ENCODE data around the gene SLC25A4.

SLC25A4 gene

GRCh38 chr4:185127021-185127925 lies 15.8 kb upstream of the SLC25A4 start:
- peak overlapping the region; percentile 45 for H3K4me3 ChIP-seq (ENCODE audit: low read depth, low read length)
- no peak for TF ChIP-seq CTCF (IDR thresholded peaks at IDR 0.05; ENCODE audit: low read depth, low read length)
- in situ Hi-C loops (cut with HindIII; ENCODE audit: low sequenced_read_pairs): no loop called here
- no peak for DNase-seq (ENCODE audit: low read depth, low spot score)

GRCh38 chr4:185128272-185129119 lies 14.6 kb upstream of the SLC25A4 start:
- TF ChIP-seq CTCF (IDR thresholded peaks at IDR 0.05; ENCODE audit: low read depth, low read length): no peak
- peak overlapping the region; percentile 45 for H3K4me3 ChIP-seq (ENCODE audit: low read depth, low read length)
- in situ Hi-C loops (cut with HindIII; ENCODE audit: low sequenced_read_pairs): no loop called here
- no peak for DNase-seq (ENCODE audit: low read depth, low spot score)

GRCh38 chr4:185134307-185134869 lies 8.7 kb upstream of the SLC25A4 start:
- H3K4me3 ChIP-seq (ENCODE audit: low read depth, low read length): no peak overlapping the region
- in situ Hi-C loops (cut with HindIII; ENCODE audit: low sequenced_read_pairs): no loop called here
- DNase-seq (ENCODE audit: low read depth, low spot score): peak; percentile 63
- peak; percentile 55 for TF ChIP-seq CTCF (IDR thresholded peaks at IDR 0.05; ENCODE audit: low read depth, low read length)

- in situ Hi-C loops (cut with HindIII; ENCODE audit: low sequenced_read_pairs): no loop called here
- TF ChIP-seq CTCF (IDR thresholded peaks at IDR 0.05; ENCODE audit: low read depth, low read length): no peak
- H3K4me3 ChIP-seq (ENCODE audit: low read depth, low read length): no peak overlapping the region
- no peak for DNase-seq (ENCODE audit: low read depth, low spot score)
Observed at GRCh38 chr4:185137233-185137925, 5.7 kb upstream of the SLC25A4 start.

- no peak for DNase-seq (ENCODE audit: low read depth, low spot score)
- TF ChIP-seq CTCF (IDR thresholded peaks at IDR 0.05; ENCODE audit: low read depth, low read length): no peak
- in situ Hi-C loops (cut with HindIII; ENCODE audit: low sequenced_read_pairs): no loop called here
- H3K4me3 ChIP-seq (ENCODE audit: low read depth, low read length): no peak overlapping the region
Observed at GRCh38 chr4:185138161-185138560, 4.9 kb upstream of the SLC25A4 start.

- in situ Hi-C loops (cut with HindIII; ENCODE audit: low sequenced_read_pairs): no loop called here
- DNase-seq (ENCODE audit: low read depth, low spot score): no peak
- TF ChIP-seq CTCF (IDR thresholded peaks at IDR 0.05; ENCODE audit: low read depth, low read length): no peak
- no peak overlapping the region for H3K4me3 ChIP-seq (ENCODE audit: low read depth, low read length)
Observed at GRCh38 chr4:185139736-185140135, 3.3 kb upstream of the SLC25A4 start.
